HG02884 (cell line): Measurements from ENCODE around the gene ST3GAL2.
A peak's percentile ranks its signal among the peaks of the same experiment; 100 is the strongest.

Source experiments
- ATAC-seq: cut with Tn5 transposase; IDR thresholded peaks from one replicate; pipeline ENCODE4 v1.9.1; 2021; ENCODE audit warnings: mild to moderate bottlenecking, moderate library complexity; ENCODE audit not compliant: unreplicated experiment

ST3GAL2 gene

DNA sequence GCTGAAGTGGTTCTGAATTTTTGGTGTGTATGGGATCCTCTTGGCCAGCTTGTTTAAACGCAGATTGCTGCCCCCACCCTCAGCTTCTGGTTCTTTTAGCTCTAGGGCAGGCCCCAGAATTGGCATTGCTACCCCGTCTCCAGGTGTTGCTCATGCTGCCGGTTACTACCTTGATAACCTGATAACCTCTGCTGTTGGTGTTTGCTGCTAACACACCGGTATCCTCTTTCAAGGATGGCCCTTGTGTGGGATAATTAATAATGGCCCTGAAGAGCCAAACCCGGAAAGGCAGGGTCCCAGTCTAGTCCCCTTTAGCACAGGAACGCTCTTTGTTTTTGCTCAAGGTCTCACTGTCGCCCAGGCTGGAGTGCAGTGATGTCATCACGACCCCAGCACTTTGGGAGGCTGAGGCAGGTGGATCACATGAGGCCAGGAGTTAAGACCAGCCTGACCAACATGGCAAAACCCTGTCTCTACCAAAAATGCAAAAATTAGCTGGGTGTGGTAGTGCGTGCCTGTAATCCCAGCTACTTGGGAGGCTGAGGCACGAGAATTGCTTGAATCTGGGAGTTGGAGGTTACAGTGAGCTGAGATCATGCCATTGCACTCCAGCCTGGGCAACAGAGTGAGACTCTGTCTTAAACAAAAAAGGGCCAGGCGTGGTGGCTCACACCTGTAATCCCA lies 1.3 kb upstream of the ST3GAL2 start:
- no peak for ATAC-seq

- no peak for ATAC-seq
Measured at GRCh38 chr16:70438585-70438968, 323 bp downstream of the ST3GAL2 start.

DNA sequence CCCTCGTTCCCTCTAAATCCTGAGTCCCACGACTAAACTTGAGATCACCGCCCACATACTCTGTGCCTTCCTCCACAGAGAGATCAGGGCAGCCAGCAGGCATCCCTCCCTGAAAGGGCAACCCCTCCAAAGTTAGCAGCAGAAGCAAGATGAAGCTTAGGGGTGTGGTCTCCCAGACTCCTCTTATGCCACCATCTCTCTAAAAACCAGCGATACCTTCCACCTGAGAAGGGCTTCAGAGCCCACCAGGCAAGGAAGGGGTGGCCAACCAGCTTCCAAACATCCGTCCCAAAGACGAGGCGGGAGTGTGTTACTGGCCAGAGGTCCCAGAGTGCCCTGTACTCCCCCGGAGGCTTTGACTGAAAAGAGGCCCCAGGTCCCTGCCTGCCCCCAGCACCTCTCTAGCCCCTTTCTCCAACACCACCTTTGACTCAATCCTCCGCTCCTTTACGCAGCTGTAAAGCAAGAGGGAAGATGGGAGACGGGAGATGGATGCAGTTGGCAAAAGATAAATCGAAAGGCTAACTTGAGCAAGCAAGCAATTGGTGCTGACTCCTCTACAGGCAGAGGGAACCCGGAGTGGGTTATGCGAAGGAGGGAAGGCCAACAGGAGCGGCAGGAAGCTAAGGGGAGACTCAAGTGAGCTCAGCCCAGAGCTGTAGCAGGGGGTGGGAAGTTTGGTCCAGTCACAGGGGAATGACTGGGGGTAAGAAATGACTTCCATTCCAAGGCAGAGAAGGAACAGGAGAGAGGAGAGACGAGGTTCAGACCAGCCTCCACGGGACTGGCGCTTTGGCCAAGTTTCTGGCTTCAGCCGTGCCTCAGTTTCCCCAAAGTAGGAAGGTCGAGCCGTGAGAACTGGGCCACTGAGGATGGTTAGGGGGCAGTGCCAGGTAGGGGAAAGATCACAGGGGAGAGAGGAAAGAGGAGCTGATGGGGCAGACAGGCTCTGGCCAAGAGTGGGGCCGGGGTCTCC lies 1.0 kb downstream of the ST3GAL2 start:
- ATAC-seq, result no peak

DNA sequence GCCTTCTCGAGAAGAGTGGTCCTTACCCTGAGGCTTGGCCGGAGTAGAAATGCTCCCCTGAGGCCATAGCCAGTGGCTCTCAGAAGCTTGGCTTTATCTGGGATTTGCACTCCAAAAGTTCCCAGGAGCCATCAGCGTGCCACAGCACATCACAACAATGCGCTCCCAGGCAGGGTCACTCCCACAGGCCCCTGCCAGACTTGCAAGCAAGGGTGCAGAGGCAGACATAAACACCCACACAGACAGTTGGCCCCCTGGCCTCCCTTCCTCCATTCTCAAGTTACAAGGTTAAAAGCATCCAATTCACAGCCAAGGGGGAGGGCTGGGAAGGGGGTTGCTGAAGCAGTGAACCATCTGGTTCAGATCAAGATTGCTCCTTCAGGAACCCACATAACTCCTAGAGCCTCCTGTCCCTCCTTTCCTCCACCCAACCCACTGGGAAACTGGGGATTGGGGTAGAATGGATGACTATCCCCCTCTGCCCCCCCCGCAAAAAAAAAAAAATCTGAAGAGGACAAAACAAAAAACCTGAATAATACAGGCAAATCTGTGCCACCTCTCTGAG lies 1.8 kb downstream of the ST3GAL2 start:
- no peak for ATAC-seq

- no peak for ATAC-seq
Measured at GRCh38 chr16:70434484-70435260, 4.2 kb downstream of the ST3GAL2 start.

DNA sequence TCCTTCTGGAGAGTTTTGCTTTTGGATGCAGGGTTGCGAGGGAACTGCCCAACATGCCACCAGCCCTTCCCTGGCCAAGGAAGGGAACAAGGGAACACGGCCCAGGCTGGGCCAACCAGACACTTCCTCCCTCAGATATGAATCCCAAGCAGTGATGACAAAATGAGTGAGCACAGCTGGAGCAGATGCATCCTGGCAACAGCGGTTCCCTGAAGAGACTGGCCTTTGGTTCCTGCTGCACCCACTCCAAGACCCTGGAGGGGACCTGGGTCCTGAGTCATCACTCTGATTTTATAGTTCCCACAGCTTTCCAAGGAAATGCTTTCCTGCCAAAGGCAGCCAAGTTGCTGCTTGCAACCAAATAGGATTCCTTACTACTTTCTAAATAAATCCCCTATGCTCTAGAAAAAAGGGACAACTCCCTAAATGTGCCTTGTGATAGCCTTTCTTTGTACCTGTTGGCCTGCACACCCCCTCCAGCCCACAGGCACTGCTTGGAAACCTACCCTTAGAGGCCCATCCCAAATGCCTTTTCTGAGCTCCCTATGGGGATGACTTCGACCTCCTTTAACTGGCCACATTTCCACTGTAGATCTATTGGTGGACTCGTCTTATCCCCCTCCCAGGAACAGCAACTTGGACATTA lies 5.3 kb downstream of the ST3GAL2 start:
- ATAC-seq, result no peak

DNA sequence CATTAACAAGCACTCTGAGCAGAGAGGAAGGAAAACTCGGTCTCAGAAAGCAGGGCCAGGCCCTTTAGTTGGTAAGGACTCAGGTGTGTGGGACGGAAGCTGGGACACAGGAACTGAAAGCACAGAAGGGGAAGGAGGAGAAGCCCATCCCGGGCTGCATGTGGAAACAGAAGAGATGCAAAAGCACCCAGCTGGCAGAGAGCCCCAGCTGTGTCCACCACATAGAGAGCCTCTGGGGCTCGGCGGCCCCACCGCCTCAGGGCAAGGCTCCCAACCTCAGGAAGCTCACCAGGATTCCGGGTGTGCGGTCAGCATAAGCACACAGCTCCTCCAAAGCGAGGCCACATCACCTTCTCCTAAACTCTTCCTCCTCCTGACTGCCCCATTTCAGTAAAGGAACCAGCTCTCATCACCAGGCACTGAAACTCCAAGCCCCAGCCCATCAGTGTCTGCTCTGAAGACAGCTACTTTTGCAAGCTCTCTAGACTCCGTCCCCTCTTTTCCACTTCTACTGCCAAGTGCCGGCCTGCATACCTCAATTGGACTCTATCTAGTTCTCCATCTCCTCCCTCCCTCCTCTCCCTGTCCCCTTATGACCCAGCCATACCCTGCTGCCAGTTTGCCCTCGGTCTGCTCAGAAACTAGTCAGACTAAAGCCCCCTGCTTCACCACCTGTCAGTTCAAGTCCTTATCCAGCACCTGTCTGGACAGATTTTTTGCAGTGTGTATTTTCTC lies 6.0 kb downstream of the ST3GAL2 start:
- no peak for ATAC-seq

DNA sequence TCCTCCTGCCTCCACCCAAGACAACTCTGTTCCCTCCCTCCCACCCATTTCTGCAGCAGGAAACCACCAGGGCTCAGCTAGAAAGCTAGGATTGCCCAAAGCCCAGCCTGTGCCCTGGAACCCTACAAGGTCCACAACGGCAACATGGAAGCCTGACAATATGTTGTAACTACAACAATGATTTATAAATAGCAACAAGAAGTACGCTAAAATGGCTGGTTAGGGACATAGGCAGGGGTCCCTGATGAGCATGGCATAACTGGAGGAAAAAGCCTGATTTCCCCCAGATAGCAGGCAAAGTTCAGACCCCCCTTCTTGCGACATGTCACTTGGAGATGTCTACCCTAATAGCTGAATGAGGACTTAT lies 6.6 kb downstream of the ST3GAL2 start:
- no peak for ATAC-seq

- ATAC-seq, result peak; percentile 43
Measured at GRCh38 chr16:70430667-70431536, 8.0 kb downstream of the ST3GAL2 start.

- no peak for ATAC-seq
Measured at GRCh38 chr16:70429888-70430666, 8.8 kb downstream of the ST3GAL2 start.

- ATAC-seq, result no peak
Measured at GRCh38 chr16:70428178-70428998, 10.5 kb downstream of the ST3GAL2 start.

DNA sequence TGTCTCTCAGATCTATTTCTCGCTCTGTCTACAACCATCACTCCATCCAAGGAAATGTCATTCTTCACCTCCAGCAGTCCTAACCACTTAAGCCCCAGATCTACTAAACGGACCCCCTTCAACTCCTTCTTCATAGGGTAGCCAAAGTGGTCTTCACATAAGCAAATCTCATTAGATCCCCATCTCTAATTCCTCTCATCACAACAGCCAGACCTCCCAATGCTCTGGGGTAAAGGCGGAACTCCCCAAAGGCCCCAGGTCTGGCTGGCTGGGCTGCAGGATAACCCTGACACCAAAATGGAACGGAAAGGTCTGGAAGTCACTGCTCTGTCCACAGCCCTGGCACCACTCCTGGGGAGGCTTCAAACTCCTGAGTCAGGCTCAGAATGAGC lies 11.1 kb downstream of the ST3GAL2 start:
- no peak for ATAC-seq

DNA sequence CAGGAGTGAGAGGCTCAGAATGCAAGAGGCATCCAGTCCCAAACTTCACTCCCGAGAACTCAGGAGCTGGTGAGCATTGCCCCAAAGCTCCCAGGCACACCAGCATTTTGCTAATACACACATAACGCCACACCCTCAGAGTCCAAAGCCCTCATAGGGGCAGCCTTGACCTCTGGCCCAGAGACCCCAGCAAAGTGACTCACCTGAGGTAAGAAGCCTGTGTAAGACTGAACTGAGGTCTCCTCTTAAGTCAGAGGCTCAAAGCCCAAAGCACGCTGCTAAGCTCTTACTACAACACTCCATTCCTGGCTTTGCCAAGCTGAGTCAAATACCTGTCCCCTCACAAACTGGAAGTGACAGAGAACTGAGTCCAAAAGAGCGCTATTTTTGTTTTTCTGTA lies 16.4 kb downstream of the ST3GAL2 start:
- ATAC-seq, result no peak

DNA sequence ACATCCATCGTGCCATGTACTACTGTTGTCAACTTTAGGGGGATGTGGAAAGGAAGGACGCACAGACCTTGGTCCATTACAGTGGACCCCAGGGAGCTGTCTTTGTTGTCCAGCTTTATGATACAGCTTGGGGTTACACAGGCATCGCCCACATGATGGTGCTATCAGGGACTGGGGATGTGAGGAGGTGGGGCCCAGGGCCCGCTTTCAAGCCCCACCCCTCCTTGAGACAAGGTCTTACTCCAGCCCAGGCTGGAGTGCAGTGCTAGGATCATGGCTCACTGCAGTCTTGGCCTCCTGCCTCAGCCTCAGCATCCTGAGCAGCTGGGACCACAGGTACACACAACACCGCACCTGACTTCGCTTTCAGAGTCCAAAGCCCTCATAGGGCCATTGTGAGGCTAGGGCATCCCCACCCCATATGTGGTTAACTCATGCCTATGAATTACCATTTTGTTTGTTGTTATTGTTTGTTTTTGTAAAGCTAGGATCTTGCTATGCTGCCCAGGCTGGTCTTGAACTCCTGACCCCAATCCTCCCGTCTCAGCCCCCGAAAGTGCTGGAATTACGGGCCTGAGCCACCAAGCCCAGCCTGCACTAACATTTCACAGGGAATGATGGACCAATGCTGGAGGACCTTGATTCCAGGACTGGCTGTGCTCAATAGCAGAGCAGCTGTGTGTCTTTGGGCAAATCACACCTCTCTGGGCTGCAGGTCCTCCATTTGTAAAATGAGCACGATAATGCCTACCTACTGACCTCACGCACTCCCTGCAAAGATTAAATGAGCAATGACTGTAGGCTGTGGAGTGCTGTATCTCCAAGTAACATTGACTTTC lies 17.2 kb downstream of the ST3GAL2 start:
- ATAC-seq, result no peak

- ATAC-seq, result no peak
Measured at GRCh38 chr16:70421014-70421413, 17.9 kb downstream of the ST3GAL2 start.
